Fibroblast of lung (primary cell): ENCODE data around the gene ENTR1. TPM values are rescaled to one million over a fixed set of nuclear protein-coding genes. Genes with fewer than 3 reads are reported as not detected.

Source experiments
- DNase-seq, 2 donors: peaks; one replicate each; pipeline versions ENCODE4 v3.0.0 to v3.0.0-alpha.2; 2010; ENCODE audit warnings: low read depth in 2 of 2
- H2AFZ ChIP-seq: 2 replicates; pipeline ENCODE4 v1.5.1; 2012; ENCODE audit warnings: low read length, control low read depth, inconsistent platforms
- H3K27ac ChIP-seq: 2 replicates; pipeline ENCODE4 v1.5.1; 2011; ENCODE audit warnings: low read length, control low read depth; ENCODE audit not compliant: insufficient read depth
- H3K27me3 ChIP-seq: 2 replicates; pipeline ENCODE4 v1.5.1; 2011; ENCODE audit warnings: mild to moderate bottlenecking, low read length; ENCODE audit not compliant: control insufficient read depth, insufficient read depth
- H3K36me3 ChIP-seq: 2 replicates; pipeline ENCODE4 v1.5.1; 2011; ENCODE audit warnings: low read length; ENCODE audit not compliant: control insufficient read depth, insufficient read depth
- H3K4me1 ChIP-seq: 2 replicates; pipeline ENCODE4 v1.5.1; 2011; ENCODE audit warnings: low read length; ENCODE audit not compliant: control insufficient read depth, insufficient read depth; ENCODE audit errors: extremely low read depth
- H3K4me2 ChIP-seq: 2 replicates; pipeline ENCODE4 v1.5.1; 2011; ENCODE audit warnings: low read length, control low read depth; ENCODE audit not compliant: insufficient read depth; ENCODE audit errors: extremely low read depth
- H3K4me3 ChIP-seq, 4 experiments: fragments of 200-600 bp in 1 of 4; sonication (generic) in 1 of 4; replicated peaks in 1 of 4; 2 replicates each; pipeline ENCODE4 v1.5.1; 2011 to 2016; ENCODE audit warnings: low read length in 4 of 4, low read depth in 3 of 4, mild to moderate bottlenecking in 3 of 4, control low read depth in 2 of 4, inconsistent platforms in 1 of 4, mixed read lengths in 1 of 4; ENCODE audit not compliant: insufficient read depth in 1 of 4; ENCODE audit errors: control extremely low read depth in 1 of 4
- H3K79me2 ChIP-seq: 2 replicates; pipeline ENCODE4 v1.5.1; 2012; ENCODE audit warnings: mild to moderate bottlenecking, low read length, inconsistent platforms; ENCODE audit not compliant: control insufficient read depth, insufficient read depth
- H3K9ac ChIP-seq: 2 replicates; pipeline ENCODE4 v1.5.1; 2011; ENCODE audit warnings: mild to moderate bottlenecking, low read length, control low read depth; ENCODE audit not compliant: insufficient read depth
- H3K9me3 ChIP-seq: 2 replicates; pipeline ENCODE4 v1.5.1; 2012; ENCODE audit warnings: low read depth, low read length; ENCODE audit not compliant: control insufficient read depth, insufficient read depth
- H4K20me1 ChIP-seq: 2 replicates; pipeline ENCODE4 v1.5.1; 2011; ENCODE audit warnings: low read length; ENCODE audit not compliant: control insufficient read depth, insufficient read depth; ENCODE audit errors: extremely low read depth
- EZH2 ChIP-seq: IDR thresholded peaks from 2 replicates; pipeline ENCODE4 v1.5.1; 2012; ENCODE audit warnings: low read length, control low read depth, mild to moderate bottlenecking; ENCODE audit errors: missing control alignments
- polyA plus RNA-seq, 2 donors: library from polyadenylated mRNA; depleted of rRNA in 1 of 2; stranded (reverse) in 1 of 2; unstranded in 1 of 2; fragments of >200 nt; gene quantifications; 2 replicates each; pipeline ENCODE4 v1.2.1, GENCODE V29; 2011 to 2012; ENCODE audit warnings: missing spikeins in 1 of 2
- total RNA-seq: library from RNA; depleted of rRNA; stranded (reverse); fragments of >200 nt; gene quantifications from 2 replicates; pipeline ENCODE4 v1.2.1, GENCODE V29; 2014
- TF ChIP-seq, protein P1 (sequence below), 2 donors: IDR thresholded peaks in 1 of 2; conservative IDR thresholded peaks in 1 of 2; 1 replicate in 1 of 2; 2 replicates in 1 of 2; pipeline ENCODE4 v1.5.1; 2011 to 2012; ENCODE audit warnings: low read length in 2 of 2, control low read depth in 1 of 2, inconsistent platforms in 1 of 2, low read depth in 1 of 2, mild to moderate bottlenecking in 1 of 2

Gene ENTR1
- total and polyA plus RNA-seq, 2 donors (not counting 1 experiment from before 2014, with no cell fraction given) = 24.5 to 31.9 TPM

DNA sequence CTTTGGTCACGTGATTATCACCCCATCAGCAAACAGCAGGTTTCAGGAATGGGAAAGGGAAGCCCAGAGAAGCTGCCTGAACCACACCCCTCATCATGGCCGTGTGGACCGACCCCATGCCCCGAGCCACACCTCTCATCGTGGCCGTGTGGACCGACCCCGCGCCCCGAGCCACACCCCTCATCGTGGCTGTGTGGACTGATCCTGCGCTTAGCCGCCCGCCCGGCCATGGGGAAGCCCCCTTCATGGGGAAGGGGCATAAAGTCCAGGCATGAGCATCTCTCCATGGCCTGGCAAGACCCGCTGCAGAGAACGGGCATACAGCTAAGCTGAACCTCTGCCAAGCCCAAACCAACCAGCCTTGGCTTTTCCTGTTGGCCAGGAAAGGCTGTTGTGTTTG, 16.9 kb downstream of the ENTR1 start:
- H3K4me2 ChIP-seq = no peak overlapping the region
- peaks cover 34% of the 10 kb centered on the region for H3K36me3 ChIP-seq
- H4K20me1 ChIP-seq = no peaks in the 10 kb centered on the region
- H3K4me3 ChIP-seq = no peak overlapping the region
- H3K9me3 ChIP-seq = no peaks in the 10 kb centered on the region
- no peak overlapping the region for H3K27ac ChIP-seq
- H2AFZ ChIP-seq = no peak overlapping the region
- DNase-seq = no peak
- no peak overlapping the region for H3K9ac ChIP-seq
- peaks cover under 1% of the 10 kb centered on the region for H3K4me1 ChIP-seq
- H3K79me2 ChIP-seq = peaks cover 6% of the 10 kb centered on the region
- no peaks in the 10 kb centered on the region for H3K27me3 ChIP-seq
- TF ChIP-seq, protein P1, sequence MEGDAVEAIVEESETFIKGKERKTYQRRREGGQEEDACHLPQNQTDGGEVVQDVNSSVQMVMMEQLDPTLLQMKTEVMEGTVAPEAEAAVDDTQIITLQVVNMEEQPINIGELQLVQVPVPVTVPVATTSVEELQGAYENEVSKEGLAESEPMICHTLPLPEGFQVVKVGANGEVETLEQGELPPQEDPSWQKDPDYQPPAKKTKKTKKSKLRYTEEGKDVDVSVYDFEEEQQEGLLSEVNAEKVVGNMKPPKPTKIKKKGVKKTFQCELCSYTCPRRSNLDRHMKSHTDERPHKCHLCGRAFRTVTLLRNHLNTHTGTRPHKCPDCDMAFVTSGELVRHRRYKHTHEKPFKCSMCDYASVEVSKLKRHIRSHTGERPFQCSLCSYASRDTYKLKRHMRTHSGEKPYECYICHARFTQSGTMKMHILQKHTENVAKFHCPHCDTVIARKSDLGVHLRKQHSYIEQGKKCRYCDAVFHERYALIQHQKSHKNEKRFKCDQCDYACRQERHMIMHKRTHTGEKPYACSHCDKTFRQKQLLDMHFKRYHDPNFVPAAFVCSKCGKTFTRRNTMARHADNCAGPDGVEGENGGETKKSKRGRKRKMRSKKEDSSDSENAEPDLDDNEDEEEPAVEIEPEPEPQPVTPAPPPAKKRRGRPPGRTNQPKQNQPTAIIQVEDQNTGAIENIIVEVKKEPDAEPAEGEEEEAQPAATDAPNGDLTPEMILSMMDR (conservative IDR thresholded peaks at IDR 0.05 in 1 of 2, IDR thresholded peaks at IDR 0.05 in 1 of 2; ENCODE audit: low read depth in 1 of 2, low read length in 2 of 2) = no peak
- no peak for TF ChIP-seq EZH2

DNA sequence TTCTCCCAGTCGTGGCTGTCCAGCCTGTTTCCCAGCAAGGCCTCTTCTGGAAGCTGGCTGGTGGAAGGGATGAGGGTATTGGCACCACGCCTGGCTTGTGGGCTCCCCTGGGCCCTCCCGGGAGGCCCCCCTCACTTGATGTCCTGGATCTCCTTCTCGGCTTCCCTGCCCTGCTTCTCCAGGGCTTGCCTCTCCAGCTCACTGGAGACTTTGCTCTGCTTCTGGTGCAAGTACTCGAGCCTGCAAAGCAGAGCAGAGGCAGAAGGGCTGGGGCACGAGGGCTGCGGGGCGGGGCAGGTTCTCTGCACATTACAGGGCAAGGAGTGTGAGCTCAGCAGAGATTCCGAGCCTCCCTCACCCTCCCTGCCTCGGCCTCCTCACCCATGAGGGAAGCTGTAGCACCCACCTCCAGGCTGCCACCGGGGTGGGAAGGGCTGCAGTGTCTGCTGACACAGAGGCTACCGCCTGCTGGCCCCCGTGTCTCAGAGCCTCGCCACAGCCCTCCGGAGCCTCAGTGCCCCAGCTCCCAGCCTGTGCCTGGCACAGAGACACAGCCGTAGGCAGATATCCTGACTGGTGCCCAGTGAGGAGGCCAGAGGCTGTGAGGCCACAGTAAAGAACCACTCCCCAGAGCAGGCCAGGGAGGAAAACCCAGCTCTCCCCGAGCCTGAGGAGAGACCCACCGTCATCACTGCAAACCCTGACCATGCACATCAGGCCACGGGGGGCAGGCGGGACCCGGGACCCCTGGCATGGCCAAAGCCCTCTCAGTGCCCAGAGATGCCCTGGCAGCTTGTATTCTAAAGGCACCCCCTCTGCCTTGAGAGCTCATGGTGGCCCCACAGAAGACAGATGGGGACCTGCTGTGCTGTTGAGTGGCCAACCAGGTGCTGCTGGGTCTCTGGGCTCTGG, 17.6 kb downstream of the ENTR1 start:
- Histone ChIP-seq H2AFZ (no peak overlapping the region), H3K27me3 (no peaks in the 10 kb centered on the region), H3K9me3 (no peaks in the 10 kb centered on the region), H3K79me2 (no peaks in the 10 kb centered on the region), H3K36me3 (peaks cover 37% of the 10 kb centered on the region), H3K4me1 (no peaks in the 10 kb centered on the region), H3K4me2 (no peak overlapping the region), H4K20me1 (no peaks in the 10 kb centered on the region), H3K9ac (no peak overlapping the region), H3K4me3 (no peak overlapping the region), H3K27ac (no peak overlapping the region)
- TF ChIP-seq, protein P1 (conservative IDR thresholded peaks at IDR 0.05 in 1 of 2, IDR thresholded peaks at IDR 0.05 in 1 of 2; ENCODE audit: low read depth in 1 of 2, low read length in 2 of 2) = no peak
- no peak for TF ChIP-seq EZH2
- no peak for DNase-seq

DNA sequence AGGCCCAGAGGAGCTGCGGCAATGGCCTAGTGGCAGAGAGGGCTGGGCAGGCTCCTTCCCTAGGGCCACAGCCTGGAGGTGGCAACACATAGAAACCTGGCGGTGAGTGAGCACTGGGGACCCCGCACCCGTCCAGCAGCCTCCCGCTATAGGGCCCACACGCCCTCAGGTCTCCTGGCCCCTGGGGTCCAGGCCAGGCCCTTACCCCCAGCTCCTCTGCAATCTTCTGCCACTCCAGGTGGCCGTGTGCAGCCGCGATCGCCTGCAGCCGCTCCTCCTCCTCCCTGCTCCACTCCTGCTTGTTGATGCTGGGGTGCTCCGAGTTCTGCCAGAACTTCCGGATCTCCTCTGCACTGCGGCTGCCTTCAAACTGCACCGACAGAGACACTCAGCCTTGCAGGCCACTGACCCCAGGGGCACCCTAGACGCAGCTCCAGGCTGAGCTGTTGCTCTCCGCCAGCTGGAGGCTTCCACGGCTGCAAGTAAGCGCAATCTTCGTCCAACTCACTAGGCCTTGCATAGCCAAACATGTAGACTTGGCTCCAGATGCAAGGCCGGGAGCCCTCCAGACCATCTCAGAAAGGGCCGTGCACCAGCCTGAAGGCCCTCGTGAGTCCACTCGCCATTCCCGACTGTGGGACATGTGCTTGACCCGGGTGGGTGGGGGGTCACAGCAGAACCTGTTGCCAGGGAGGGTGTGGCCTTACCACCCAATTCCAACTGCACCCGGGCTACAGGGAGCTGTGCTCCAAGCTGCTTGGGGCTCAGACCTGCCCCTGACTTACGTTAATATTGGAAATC, 18.5 kb downstream of the ENTR1 start:
- H3K36me3 ChIP-seq = peaks cover 39% of the 10 kb centered on the region
- H4K20me1 ChIP-seq = no peaks in the 10 kb centered on the region
- H3K79me2 ChIP-seq = no peaks in the 10 kb centered on the region
- no peaks in the 10 kb centered on the region for H3K4me1 ChIP-seq
- no peak for DNase-seq
- no peak overlapping the region for H2AFZ ChIP-seq
- no peaks in the 10 kb centered on the region for H3K27me3 ChIP-seq
- H3K9ac ChIP-seq = no peak overlapping the region
- no peak overlapping the region for H3K4me3 ChIP-seq
- H3K9me3 ChIP-seq = no peaks in the 10 kb centered on the region
- no peak for TF ChIP-seq EZH2
- TF ChIP-seq, protein P1 (conservative IDR thresholded peaks at IDR 0.05 in 1 of 2, IDR thresholded peaks at IDR 0.05 in 1 of 2; ENCODE audit: low read depth in 1 of 2, low read length in 2 of 2) = no peak
- H3K4me2 ChIP-seq = no peak overlapping the region
- no peak overlapping the region for H3K27ac ChIP-seq
